ENCODE measurements around the gene NCAM1.
A peak's percentile ranks its signal among the peaks of the same experiment; 100 is the strongest.
"Not testable (repeated sequence)": the region's sequence is repeated elsewhere in the genome, so short reads cannot be mapped to it uniquely, and the experiment has no call there.

NCAM1 gene

DNA sequence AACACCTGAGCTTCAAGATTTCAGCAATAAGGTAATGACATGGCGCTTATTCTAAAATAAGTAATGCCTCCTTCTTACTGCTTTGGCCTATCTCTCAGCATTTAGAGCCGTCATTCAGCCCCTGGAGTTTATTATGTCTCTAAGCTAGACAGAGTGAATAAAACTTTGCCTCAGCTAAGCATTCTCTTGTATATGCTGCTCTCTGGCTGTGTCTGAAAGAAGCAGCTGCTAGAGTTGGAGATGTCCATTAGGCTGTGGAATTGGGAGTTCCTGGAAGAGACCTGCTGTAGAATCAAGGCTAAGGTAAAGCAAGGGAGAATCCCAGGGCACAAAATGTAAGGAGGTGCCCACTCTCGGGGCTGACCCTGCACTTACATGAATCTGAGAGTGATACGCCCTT is 317.7 kb downstream of the NCAM1 start:
- DNase-seq (ENCODE audit: low read depth), result no peak

DNA sequence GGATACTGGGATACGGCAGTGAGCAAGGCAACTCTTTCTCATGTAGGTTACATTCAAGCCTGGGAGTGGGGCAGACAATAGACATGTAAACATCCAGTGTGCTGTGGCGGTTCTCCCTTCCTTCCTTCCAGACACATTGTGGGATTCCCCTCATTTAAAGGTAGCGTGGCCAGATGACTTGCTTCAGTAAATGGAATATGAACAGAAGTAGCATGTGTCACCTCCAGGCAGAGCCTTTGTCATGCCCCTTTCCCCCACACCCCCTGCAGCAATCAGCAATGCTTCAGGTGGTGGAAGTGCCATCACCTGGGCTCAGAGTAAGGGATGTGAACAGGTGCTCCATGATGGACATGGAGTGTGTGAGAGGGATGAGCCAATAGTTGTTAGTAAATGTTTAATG is 318.4 kb downstream of the NCAM1 start:
- no peak for DNase-seq (ENCODE audit: low read depth)

DNA sequence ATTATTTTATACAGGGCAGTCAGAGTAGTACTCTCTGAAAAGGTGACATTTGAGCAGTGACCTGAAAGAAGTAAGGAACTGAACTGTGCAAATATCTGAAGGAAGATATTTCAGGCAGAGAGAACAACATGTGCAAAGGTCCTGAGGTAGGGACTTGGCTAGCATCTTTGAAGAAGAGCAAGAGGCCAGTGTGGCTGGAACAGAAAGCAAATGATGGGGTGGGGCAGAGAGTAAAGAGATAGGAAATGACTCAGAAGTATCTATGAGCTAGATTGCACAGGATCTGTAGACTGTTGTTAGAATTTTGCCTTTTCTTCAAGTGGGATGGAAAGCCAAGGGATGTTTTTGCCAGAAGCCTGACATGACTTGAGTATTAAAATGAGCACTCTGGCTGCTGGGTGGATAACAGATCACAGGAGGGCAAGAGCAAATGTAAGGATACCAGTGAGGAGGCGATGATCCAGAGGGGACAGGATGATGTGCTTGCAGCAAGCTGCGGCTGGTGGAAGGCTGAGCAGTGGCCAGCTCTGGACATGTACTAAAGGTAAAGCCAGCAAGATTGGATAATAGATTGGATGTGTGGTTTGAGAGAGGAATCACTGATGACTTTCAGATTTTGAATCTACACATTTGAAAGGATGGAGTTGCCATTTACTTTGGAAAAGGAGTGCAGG is 320.0 kb downstream of the NCAM1 start:
- DNase-seq (ENCODE audit: low read depth), result no peak

DNA sequence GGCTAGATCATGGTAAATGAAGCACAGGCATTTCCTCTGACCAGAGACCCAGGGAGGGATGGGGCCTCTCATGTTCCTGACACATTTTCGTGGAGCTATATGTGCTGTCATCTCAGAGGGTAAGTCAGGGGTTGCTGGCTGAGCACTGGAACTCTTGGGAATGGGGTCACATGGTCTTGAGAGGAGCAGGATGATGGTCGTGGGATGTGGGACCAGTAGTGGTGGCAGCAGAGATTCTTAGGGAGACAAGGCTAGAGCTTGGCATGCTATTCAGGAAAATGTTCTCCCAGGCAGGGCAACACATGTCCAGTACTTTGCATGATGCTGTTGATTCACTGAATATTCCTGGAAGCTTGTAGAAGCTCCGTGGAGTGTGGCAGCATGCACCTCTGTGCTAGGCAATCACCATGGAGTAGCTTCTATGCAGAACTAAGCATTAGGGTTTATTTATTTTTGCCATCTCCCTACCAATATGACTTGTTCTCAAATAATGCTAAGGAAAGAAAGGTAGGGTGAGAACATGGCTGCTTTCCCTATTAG is 321.7 kb downstream of the NCAM1 start:
- no peak for DNase-seq (ENCODE audit: low read depth)

DNA sequence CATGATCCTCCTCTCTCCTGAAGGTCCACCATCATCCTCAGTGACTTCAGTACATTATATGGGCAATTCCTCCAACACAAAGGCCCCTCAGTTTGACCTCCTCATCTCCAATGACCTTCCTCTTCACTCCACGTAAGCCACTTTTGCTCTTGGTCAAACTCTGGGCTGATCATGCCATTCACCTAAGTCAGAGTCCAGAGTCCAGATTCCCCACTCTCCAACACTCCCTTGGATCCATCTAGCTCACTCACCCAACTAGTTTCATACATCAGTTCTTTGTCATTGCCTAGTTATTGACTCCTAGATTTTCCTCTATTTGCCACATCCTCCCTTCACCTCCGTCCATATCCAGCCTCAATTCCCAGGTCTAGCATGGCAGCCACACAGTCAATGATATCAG is 322.7 kb downstream of the NCAM1 start:
- no peak for DNase-seq (ENCODE audit: low read depth)

DNA sequence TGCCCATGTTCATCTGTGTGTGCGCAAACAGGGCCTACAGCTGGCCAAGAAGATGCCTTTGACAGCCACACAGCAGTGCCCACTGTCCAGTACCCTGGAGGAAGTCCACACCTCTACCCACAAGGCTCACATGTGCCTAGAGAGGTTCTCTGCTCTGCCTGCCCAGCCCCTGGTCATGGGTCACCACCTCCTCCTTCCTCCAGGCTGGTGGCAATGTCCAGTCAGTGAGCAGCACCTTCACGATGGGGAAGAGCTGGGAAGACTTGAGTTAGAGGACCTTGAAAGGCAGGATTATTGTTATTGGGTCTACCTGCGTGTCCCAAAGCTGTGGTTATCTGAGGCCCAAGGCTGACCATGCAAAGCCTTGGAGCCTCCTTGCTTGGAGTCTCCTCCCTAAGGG is 324.8 kb downstream of the NCAM1 start:
- DNase-seq (ENCODE audit: low read depth), result no peak

DNA sequence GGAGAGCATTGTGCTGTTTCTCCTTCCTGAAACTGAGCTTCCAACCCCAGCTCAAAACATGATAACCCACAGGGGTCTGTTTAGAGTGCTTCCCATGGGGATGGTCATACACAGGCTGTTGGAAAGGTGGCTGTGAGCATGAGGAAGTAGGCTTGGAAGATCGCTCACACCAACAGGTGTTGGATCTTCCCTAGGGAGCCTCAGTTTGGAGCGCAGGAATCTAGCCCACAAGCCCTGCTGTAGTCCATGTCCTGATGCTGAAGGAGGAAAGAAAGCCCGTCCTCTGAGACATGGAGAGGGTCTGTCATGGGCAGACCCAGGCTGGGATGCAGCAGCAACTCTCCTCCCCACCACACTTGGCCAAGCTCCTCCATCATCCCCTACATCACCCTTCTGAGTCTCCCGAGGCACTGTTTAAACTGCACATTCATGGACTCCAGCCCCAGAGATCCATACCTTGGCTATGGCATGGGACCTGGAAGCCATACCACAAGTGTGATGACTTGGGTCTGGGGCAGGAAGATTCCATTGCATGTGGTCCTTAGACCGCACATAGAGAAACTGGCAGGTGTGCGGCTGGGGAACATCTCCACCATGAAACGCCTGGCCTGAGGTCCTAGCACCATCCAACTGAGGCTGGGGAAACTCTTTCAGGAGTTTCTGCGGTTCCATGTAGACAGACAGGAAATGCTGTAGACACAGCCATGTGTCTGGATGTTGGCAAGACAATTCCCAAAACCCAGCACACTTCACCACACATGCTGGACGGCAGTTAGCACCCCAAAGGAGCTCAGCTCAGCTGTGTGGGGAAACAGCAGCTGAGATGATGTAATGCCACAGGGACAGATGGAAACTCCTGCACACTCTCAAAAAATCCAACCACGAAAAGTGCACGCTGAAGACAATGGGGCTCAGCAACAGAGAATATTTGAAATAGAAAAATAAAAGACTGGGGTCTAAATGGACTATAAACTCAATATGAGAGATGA is 325.6 kb downstream of the NCAM1 start:
- DNase-seq (ENCODE audit: low read depth), result no peak

DNA sequence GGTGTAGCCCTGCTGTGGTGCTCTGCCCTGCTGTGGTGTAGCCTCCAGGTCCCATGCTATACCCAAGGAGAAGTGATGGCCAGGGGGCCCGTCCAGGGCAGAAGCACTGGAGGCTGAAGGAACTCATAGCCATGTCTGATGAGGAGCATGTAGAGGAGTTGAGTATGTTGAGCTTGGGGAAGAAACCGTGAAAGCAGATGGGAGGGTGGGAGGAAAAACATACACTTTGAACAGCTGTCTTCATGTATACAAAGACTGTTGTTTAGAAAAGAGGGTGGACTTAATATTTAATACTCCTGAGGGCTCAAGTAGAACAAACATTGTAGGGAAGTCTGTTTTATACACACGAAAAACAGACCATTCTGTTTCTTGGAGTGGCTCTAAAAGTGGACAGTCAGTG is 326.6 kb downstream of the NCAM1 start:
- no peak for DNase-seq (ENCODE audit: low read depth)

DNA sequence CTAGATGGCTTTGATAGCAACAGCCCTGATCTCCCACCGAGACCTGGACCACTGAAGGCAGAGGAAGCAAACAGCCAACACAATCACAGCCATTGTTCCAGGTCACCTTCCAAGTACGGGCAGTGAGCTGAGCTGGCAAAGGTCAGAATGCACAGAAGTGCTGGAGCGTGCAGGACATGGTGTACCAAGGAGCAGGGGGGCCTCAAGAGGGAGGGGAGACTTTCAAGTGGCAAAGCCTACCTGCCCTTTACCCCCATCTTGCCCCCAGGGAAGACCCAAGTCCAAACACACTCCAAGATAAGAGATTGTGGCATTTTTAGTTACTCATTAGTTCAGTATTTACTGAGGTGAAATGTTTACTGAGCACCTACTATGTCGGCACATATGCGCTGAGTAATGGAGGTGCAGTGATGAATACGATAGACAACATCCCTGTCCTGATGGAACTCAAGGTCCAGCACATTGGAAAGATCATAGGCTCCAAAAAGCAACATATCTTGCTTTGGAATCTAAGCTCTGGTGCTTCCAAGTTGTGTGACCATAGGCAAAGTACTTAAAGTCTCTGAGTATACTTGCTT is 327.2 kb downstream of the NCAM1 start:
- DNase-seq (ENCODE audit: low read depth), result no peak

DNA sequence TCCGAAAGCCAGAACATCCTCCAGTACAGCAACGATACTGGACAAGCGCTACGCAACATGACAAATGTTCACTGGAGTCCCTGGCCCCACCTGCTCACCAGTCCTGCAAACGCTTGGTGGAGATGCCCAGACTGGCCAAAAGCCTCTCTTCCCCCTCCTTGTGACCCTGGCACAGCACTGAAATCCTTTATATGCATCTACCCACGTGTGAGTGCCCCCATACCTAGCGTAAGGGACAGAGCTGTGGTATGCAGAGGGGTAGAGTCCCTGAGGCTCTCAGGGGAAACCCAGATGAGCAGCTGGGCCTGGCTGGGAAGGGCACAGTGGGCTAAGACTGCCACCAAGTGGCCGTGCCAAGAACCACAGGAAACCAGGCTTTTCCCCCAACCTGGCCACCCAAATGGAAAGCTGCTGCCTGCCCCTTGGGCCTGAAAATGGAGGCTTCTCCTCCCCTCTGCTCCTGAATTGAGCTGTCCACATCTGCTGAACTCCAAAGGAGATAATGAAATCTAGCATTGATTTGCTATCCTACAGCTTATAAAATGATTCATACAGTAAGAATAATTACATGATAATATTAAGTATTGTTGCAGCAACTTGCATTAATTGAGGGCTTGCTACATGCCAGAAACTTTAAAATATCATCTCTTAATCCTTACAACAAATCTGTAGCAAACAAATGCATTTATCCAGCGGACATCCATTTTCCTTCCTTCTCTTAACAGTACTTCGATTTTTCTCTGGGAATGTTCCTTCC is 328.4 kb downstream of the NCAM1 start:
- DNase-seq (ENCODE audit: low read depth), result peak; percentile 17

DNA sequence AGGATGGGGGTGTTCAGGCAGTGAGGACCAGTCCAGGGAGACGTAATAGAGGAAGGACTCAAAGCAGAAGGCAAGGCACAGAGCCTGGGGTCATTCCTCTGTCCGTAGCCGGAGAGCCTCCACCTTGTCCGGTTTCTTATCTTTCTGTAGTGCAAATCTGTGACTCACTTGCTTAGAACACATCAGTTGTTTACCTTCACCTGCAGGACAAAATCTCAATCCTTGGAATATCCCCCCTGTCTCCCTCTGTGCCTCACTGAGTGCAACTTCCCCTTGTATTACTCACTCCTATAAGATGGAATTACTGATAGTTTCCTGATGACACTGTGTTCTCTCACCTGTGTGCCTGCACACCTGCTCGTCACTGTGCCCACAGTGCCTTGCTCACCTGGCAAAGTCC is 332.7 kb downstream of the NCAM1 start:
- no peak for DNase-seq (ENCODE audit: low read depth)

DNA sequence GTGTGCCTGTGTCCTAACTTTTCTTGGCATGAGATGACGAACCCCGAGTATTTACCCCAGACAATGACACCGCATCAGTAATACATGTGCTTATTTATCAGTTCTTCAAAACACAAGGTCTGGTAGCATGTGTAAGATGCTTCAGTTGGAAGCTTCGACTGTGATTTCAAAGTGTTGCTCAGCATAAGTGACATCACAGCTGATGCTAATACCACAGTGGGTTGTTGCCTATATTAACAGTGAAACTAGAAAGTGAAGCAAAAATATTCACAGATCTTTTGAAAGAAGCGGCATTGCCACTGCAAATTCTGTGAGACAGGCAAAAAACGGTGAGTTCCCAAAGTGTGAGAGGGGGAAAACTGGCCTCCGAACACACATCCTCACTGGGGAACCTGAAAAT is 334.8 kb downstream of the NCAM1 start:
- DNase-seq (ENCODE audit: low read depth), result no peak

DNA sequence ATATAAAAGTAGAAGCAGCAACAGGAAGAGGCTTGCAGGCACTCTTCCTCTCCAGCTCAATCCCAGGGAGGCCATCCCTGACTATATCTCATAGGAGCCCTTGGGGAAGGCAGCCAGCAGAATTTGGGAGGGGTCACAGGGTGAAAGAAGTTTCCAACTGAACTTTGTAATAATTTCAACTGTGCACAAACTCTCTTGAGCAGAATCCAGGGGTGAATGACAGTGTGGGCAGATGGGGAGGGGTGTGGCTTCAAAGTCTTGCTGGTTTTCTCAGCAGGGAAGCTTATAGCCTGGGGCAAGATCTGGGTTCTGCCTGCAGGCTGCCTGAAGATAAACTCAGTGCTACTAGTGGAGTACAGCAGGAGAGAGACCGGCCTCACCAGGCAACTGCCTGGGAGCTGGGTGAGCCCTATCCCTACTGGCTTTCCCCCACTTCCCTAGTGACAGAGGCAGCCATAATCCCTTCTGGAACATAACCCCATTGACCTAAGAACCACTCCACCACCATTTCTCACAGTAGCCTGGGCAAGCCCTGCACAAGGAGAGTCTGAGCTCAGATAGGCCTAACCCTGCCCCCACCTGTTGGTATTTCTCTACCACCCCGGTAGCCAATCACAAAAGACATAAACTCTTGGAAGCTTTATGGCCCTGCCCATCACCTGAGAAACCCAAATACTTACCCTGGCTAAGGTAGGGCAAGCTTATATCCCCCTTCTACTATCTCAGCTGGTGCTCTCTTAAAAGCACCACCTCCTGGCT is 335.4 kb downstream of the NCAM1 start:
- DNase-seq (ENCODE audit: low read depth), result no peak

DNA sequence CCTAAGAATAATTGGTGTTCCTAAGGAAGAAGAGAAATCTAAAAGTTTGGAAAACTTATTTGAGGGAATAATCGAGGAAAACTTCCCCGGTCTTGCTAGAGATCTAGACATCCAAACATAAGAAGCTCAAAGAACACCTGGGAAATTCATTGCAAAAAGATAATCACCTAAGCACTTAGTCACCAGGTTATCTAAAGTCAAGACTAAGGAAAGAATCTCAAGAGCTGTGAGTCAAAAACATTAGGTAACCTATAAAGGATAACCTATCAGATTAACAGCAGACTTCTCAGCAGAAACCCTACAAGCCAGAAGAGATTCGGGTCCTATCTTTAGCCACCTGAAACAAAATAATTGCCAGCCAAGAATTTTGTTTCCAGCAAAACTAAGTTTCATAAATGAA is 337.3 kb downstream of the NCAM1 start:
- not testable (repeated sequence) for DNase-seq (ENCODE audit: low read depth)

DNA sequence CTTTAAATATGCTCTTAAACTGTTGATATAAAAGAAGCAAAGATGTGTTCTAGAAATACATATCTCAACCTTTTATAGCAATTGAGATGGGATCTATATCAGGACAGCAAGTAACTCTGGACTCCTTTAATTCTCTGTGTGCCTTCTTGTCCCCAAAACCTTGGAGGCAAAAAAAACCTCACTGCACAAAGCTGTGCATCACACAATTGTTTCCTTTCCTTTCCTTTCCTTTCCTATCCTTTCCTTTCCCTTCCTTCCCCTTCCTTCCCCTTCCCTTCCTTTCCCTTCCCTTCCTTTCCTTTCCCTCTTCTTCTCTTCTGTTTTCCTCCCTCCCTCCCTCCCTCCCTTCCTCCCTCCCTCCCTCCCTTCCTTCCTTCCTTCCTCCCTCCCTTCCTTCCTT is 343.7 kb downstream of the NCAM1 start:
- DNase-seq (ENCODE audit: low read depth), result no peak

DNA sequence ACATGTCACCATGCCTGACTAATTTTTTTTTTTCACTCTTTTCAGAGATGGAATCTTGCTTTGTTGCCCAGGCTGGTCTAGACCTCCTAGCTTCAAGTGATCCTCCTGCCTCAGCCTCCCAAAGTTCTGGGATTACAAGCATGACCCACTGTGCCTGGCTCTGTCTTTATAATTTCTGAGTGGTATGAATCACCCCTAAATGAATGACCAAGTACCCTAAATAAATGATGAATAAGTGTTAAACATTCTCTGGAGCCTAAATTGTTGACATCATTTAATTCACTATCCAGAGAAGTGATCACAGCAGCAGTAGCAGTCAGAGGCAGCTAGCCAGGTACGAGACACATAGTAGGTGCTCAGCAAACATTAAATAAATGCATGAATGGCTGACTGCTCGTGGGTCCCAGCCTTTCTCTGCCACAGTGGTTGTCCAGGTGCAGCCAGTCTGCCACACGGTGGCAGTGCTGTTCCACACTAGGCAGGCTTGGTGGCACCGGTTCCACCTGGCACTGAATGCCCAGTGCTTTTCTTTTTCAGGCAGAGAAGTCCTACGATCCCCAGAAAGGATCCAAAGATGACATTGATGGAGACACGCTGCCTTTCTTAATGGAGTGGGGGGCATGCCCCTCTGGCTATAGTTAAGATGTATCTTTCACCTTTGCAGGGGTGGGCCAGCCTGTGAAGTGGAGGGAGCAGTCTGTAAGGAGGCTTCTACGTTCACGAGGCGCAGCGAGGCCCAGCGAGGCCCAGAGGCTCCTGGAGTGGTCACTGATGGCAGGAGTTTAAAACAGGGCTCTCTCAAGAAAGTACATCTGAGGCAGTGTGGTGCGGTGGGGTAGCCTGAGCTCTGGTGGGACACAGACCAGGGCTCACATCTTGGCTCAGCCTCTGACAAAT is 344.5 kb downstream of the NCAM1 start:
- DNase-seq (ENCODE audit: low read depth), result peak; percentile 40

DNA sequence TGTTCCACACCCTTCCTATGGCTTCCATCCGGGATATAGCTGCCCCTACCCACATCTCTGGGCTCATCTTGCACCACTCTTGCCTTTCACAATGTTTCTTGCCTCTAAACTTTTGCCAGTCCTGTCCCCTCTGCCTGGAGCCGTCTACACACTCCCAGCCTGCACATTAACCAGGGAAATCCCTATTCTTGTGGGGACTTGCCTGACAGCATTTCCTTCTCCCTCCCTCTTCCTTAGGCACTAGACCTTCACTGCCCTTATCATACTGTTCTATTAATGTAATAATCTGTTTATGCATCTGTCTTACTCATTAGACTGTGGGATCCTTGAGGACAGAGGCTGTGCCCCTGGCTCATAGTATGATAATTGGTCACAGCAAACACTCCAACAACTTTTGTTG is 347.4 kb downstream of the NCAM1 start:
- DNase-seq (ENCODE audit: low read depth), result no peak

DNA sequence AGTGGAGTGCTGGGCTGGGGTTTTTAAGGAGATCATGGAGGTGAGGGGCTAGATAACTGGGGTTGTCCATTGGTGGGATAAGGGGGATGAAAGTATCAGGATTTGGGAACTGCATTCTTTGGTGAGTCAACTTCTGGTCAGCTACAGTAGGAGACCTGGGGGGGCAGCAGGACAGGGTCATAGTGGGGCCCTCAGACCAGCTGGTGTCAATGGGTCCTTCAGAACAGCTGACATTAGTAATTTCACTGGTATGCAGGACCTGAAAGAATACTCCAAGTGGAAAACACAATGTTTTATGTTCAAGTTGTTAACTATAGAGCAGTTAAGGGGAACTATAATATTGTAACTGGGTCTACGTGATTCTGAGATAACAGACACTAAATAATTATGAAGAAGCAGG is 350.3 kb downstream of the NCAM1 start:
- no peak for DNase-seq (ENCODE audit: low read depth)

DNA sequence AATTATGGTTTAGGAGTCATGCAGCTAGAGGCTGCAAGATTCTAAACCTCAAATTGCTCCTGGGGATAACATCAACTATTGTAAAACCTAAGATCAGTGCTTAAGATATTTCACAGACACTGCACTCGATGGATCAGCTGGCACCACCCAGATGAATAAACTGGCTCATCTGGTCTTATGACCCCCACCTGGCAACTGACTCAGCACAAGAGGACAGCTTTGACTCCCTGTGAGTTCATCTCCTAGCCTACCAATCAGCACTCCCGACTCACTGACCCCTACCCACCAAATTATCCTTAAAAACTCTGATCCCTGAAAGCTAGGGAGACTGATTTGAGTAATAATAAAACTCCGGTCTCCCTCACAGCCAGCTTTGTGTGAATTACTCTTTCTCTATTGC is 352.4 kb downstream of the NCAM1 start:
- no peak for DNase-seq (ENCODE audit: low read depth)

DNA sequence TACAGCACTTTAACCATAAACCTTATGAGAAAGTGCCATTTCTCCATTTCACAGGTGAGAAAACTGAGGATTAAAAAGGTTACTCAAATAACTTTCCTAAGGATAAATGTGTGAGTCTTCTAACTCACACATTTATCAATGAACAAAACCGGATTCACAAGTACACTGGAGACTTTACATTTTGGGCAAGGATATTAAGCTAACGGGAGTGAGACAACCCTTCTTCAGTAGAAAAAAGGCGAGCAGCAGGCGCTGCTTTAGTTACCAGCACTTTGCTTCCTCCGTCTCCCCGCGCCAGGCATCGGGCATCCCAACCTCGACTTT is 352.8 kb downstream of the NCAM1 start:
- no peak for DNase-seq (ENCODE audit: low read depth)
